Activated naive CD4-positive, alpha-beta T cell treated with anti-CD3 and anti-CD28 coated beads, Interleukin-2, amount 50 U/mL, for 72 hours (primary cell): Measurements from ENCODE around the gene HNRNPLL. TPM values are rescaled to one million over a fixed set of nuclear protein-coding genes. Genes with fewer than 3 reads are reported as not detected.

Experiments used
- ATAC-seq, 2 donors: fragments of 150-1000 bp; cut with Tn5 transposase; 2 replicates each; pipeline ENCODE4 v1.10.0; 2021; ENCODE audit warnings: mild to moderate bottlenecking in 2 of 2, moderate library complexity in 2 of 2
- DNase-seq, 2 donors: peaks; one replicate each; pipeline ENCODE4 v3.0.0; 2021 to 2022; ENCODE audit warnings: low spot score in 2 of 2
- H3K27ac Mint-ChIP-seq, 2 donors: one replicate each; pipeline ENCODE4 v1.8.0; 2022; ENCODE audit warnings: mild to moderate bottlenecking in 2 of 2, mixed read lengths in 2 of 2
- H3K36me3 Mint-ChIP-seq, 2 donors: one replicate each; pipeline ENCODE4 v1.8.0; 2022; ENCODE audit warnings: mixed read lengths in 2 of 2
- H3K9me3 Mint-ChIP-seq, 2 donors: one replicate each; pipeline ENCODE4 v1.8.0; 2022; ENCODE audit warnings: mixed read lengths in 2 of 2
- total RNA-seq, 2 donors: library from RNA; stranded (reverse); gene quantifications; one replicate each; pipeline ENCODE4 v1.2.3, GENCODE V29; 2022

HNRNPLL gene
- total RNA-seq, 2 donors from 2014 or later, result 49.1 to 61.8 TPM

GRCh38 chr2:38602136-38602731, 494 bp downstream of the HNRNPLL start:
- DNase-seq, result peak; percentile 47 to 62
- peak overlapping the region; percentile 88 to 89 for H3K27ac Mint-ChIP-seq
- peaks cover 0 to 11% of the 10 kb centered on the region in 2 donors for H3K36me3 Mint-ChIP-seq
- no peaks in the 10 kb centered on the region for H3K9me3 Mint-ChIP-seq
- peak; percentile 2 to 3 for ATAC-seq

GRCh38 chr2:38601463-38602135, 1.1 kb downstream of the HNRNPLL start:
- DNase-seq (no peak), ATAC-seq (no peak)
- Mint-ChIP-seq H3K36me3 (peaks cover 0 to 15% of the 10 kb centered on the region in 2 donors), H3K9me3 (no peaks in the 10 kb centered on the region), H3K27ac (peak overlapping the region; percentile 88 to 89)

GRCh38 chr2:38600921-38601455, 1.7 kb downstream of the HNRNPLL start:
- peak overlapping the region; percentile 47 to 89 for H3K27ac Mint-ChIP-seq
- DNase-seq, result no peak
- ATAC-seq, result no peak
- no peaks in the 10 kb centered on the region for H3K9me3 Mint-ChIP-seq
- peaks cover 0 to 15% of the 10 kb centered on the region in 2 donors for H3K36me3 Mint-ChIP-seq

GRCh38 chr2:38600242-38600891, 2.4 kb downstream of the HNRNPLL start:
- Mint-ChIP-seq H3K9me3 (no peaks in the 10 kb centered on the region), H3K36me3 (peaks cover 0 to 15% of the 10 kb centered on the region in 2 donors), H3K27ac (peak overlapping the region in 1 of 2 donors; percentile 56)
- ATAC-seq (no peak), DNase-seq (no peak)

GRCh38 chr2:38599706-38600105, 3.0 kb downstream of the HNRNPLL start:
- Mint-ChIP-seq H3K27ac (no peak overlapping the region), H3K36me3 (peaks cover 0 to 15% of the 10 kb centered on the region in 2 donors), H3K9me3 (no peaks in the 10 kb centered on the region)
- ATAC-seq, result no peak
- no peak for DNase-seq

GRCh38 chr2:38598991-38599295, 3.8 kb downstream of the HNRNPLL start:
- Mint-ChIP-seq H3K9me3 (no peaks in the 10 kb centered on the region), H3K36me3 (peaks cover 0 to 15% of the 10 kb centered on the region in 2 donors), H3K27ac (no peak overlapping the region)
- no peak for DNase-seq
- ATAC-seq, result no peak

GRCh38 chr2:38598200-38598990, 4.3 kb downstream of the HNRNPLL start:
- Mint-ChIP-seq H3K36me3 (peaks cover 0 to 15% of the 10 kb centered on the region in 2 donors), H3K27ac (no peak overlapping the region), H3K9me3 (no peaks in the 10 kb centered on the region)
- DNase-seq, result no peak
- ATAC-seq, result no peak

- no peak for ATAC-seq
- no peak for DNase-seq
- no peak overlapping the region for H3K27ac Mint-ChIP-seq
- no peaks in the 10 kb centered on the region for H3K9me3 Mint-ChIP-seq
- H3K36me3 Mint-ChIP-seq, result peaks cover 0 to 15% of the 10 kb centered on the region in 2 donors
These were observed 5.6 kb downstream of the HNRNPLL start for GRCh38 chr2:38597115-38597514.

GRCh38 chr2:38596229-38596628, 6.5 kb downstream of the HNRNPLL start:
- no peak for DNase-seq
- H3K9me3 Mint-ChIP-seq, result no peaks in the 10 kb centered on the region
- peaks cover 0 to 15% of the 10 kb centered on the region in 2 donors for H3K36me3 Mint-ChIP-seq
- ATAC-seq, result no peak
- H3K27ac Mint-ChIP-seq, result no peak overlapping the region

- no peak for ATAC-seq
- no peaks in the 10 kb centered on the region for H3K9me3 Mint-ChIP-seq
- no peak for DNase-seq
- H3K27ac Mint-ChIP-seq, result no peak overlapping the region
- peaks cover 0 to 19% of the 10 kb centered on the region in 2 donors for H3K36me3 Mint-ChIP-seq
These were observed 9.8 kb downstream of the HNRNPLL start for GRCh38 chr2:38592951-38593350.

- no peaks in the 10 kb centered on the region for H3K9me3 Mint-ChIP-seq
- DNase-seq (no peak), ATAC-seq (no peak)
- no peak overlapping the region for H3K27ac Mint-ChIP-seq
- peaks cover 0 to 16% of the 10 kb centered on the region in 2 donors for H3K36me3 Mint-ChIP-seq
These were observed 11.6 kb downstream of the HNRNPLL start for GRCh38 chr2:38591152-38591551.

GRCh38 chr2:38590053-38590452, 12.7 kb downstream of the HNRNPLL start:
- DNase-seq (no peak), ATAC-seq (no peak)
- Mint-ChIP-seq H3K36me3 (peaks cover 0 to 16% of the 10 kb centered on the region in 2 donors), H3K9me3 (no peaks in the 10 kb centered on the region), H3K27ac (no peak overlapping the region)

GRCh38 chr2:38586931-38587330, 15.8 kb downstream of the HNRNPLL start:
- Mint-ChIP-seq H3K27ac (no peak overlapping the region), H3K36me3 (peaks cover 0 to 16% of the 10 kb centered on the region in 2 donors), H3K9me3 (no peaks in the 10 kb centered on the region)
- ATAC-seq, result no peak
- no peak for DNase-seq

GRCh38 chr2:38584881-38585280, 17.8 kb downstream of the HNRNPLL start:
- ATAC-seq (no peak), DNase-seq (no peak)
- Mint-ChIP-seq H3K36me3 (peaks cover 0 to 13% of the 10 kb centered on the region in 2 donors), H3K9me3 (no peaks in the 10 kb centered on the region), H3K27ac (no peak overlapping the region)

- Mint-ChIP-seq H3K27ac (no peak overlapping the region), H3K36me3 (peaks cover 0 to 6% of the 10 kb centered on the region in 2 donors), H3K9me3 (no peaks in the 10 kb centered on the region)
- DNase-seq, result no peak
- no peak for ATAC-seq
These were observed 18.7 kb downstream of the HNRNPLL start for GRCh38 chr2:38583994-38584393.

- Mint-ChIP-seq H3K9me3 (no peaks in the 10 kb centered on the region), H3K36me3 (peaks cover 0 to 6% of the 10 kb centered on the region in 2 donors), H3K27ac (no peak overlapping the region)
- DNase-seq, result no peak
- no peak for ATAC-seq
These were observed 19.2 kb downstream of the HNRNPLL start for GRCh38 chr2:38583524-38583923.
